ENCODE measurements around the gene PHKG1.

- no peak for TF ChIP-seq POLR2A (IDR thresholded peaks at IDR 0.05; ENCODE audit: low read length)
- TF ChIP-seq, protein P1, sequence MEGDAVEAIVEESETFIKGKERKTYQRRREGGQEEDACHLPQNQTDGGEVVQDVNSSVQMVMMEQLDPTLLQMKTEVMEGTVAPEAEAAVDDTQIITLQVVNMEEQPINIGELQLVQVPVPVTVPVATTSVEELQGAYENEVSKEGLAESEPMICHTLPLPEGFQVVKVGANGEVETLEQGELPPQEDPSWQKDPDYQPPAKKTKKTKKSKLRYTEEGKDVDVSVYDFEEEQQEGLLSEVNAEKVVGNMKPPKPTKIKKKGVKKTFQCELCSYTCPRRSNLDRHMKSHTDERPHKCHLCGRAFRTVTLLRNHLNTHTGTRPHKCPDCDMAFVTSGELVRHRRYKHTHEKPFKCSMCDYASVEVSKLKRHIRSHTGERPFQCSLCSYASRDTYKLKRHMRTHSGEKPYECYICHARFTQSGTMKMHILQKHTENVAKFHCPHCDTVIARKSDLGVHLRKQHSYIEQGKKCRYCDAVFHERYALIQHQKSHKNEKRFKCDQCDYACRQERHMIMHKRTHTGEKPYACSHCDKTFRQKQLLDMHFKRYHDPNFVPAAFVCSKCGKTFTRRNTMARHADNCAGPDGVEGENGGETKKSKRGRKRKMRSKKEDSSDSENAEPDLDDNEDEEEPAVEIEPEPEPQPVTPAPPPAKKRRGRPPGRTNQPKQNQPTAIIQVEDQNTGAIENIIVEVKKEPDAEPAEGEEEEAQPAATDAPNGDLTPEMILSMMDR (IDR thresholded peaks at IDR 0.05): no peak
- TF ChIP-seq RAD21 (conservative IDR thresholded peaks at IDR 0.05 in 1 of 2, IDR thresholded peaks at IDR 0.05 in 1 of 2): no peak
- TF ChIP-seq, protein P2, sequence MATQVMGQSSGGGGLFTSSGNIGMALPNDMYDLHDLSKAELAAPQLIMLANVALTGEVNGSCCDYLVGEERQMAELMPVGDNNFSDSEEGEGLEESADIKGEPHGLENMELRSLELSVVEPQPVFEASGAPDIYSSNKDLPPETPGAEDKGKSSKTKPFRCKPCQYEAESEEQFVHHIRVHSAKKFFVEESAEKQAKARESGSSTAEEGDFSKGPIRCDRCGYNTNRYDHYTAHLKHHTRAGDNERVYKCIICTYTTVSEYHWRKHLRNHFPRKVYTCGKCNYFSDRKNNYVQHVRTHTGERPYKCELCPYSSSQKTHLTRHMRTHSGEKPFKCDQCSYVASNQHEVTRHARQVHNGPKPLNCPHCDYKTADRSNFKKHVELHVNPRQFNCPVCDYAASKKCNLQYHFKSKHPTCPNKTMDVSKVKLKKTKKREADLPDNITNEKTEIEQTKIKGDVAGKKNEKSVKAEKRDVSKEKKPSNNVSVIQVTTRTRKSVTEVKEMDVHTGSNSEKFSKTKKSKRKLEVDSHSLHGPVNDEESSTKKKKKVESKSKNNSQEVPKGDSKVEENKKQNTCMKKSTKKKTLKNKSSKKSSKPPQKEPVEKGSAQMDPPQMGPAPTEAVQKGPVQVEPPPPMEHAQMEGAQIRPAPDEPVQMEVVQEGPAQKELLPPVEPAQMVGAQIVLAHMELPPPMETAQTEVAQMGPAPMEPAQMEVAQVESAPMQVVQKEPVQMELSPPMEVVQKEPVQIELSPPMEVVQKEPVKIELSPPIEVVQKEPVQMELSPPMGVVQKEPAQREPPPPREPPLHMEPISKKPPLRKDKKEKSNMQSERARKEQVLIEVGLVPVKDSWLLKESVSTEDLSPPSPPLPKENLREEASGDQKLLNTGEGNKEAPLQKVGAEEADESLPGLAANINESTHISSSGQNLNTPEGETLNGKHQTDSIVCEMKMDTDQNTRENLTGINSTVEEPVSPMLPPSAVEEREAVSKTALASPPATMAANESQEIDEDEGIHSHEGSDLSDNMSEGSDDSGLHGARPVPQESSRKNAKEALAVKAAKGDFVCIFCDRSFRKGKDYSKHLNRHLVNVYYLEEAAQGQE (IDR thresholded peaks at IDR 0.05): no peak
- TF ChIP-seq RCOR1 (IDR thresholded peaks at IDR 0.05; ENCODE audit: low read depth, low read length): no peak
- no peak for TF ChIP-seq MYC (IDR thresholded peaks at IDR 0.05; ENCODE audit: borderline replicate concordance, low read length)
- no peak for TF ChIP-seq HDAC2 (IDR thresholded peaks at IDR 0.05)
- no peak for TF ChIP-seq EP300 (IDR thresholded peaks at IDR 0.05)
- no peak for TF ChIP-seq BCL3 (IDR thresholded peaks at IDR 0.05)
- TF ChIP-seq FOSB (CRISPR knock-in tag; IDR thresholded peaks at IDR 0.05): no peak
- no peak for TF ChIP-seq GATA3 (IDR thresholded peaks at IDR 0.05; ENCODE audit: borderline replicate concordance)
Observed at GRCh38 chr7:56107954-56108258, 15.2 kb upstream of the PHKG1 start.

Data from A549 (cell line).